ENCODE results near the gene SMIM43.
A peak's percentile ranks its signal among the peaks of the same experiment; 100 is the strongest.
"Not testable (repeated sequence)": the region's sequence is repeated elsewhere in the genome, so short reads cannot be mapped to it uniquely, and the experiment has no call there.

The SMIM43 gene

GRCh38 chr4:121733942-121734341, 31.0 kb downstream of the SMIM43 start:
- no peak for DNase-seq

- DNase-seq: not testable (repeated sequence)
These were observed 35.2 kb downstream of the SMIM43 start for GRCh38 chr4:121729753-121730152.

- DNase-seq: no peak
These were observed 36.2 kb downstream of the SMIM43 start for GRCh38 chr4:121728798-121729226.

GRCh38 chr4:121728066-121728465, 36.9 kb downstream of the SMIM43 start:
- no peak for DNase-seq

GRCh38 chr4:121726642-121727268, 38.2 kb downstream of the SMIM43 start:
- peak; percentile 6 to 47 for DNase-seq

- DNase-seq: no peak
These were observed 40.3 kb downstream of the SMIM43 start for GRCh38 chr4:121724671-121725070.

DNA sequence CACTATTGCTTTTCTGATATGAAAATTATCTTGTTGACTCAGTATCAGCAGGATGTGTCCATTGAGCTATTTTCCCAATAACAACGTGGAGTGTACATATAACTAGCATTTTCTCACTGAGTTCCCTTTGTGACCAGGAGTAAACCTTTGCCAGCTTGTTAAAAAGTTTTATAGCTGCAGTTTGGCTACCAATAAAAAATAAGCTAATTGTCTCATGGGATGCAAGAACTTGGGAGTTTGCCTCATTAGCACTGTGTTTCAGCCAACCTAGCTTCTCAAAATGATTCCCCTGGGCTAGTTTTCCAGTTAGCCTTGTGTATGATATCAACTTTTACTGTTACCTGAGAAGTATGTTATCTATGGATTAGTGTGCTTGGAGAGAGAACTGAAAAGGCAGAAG, 43.3 kb downstream of the SMIM43 start:
- DNase-seq: peak in 1 of 2 experiments; percentile 28

DNA sequence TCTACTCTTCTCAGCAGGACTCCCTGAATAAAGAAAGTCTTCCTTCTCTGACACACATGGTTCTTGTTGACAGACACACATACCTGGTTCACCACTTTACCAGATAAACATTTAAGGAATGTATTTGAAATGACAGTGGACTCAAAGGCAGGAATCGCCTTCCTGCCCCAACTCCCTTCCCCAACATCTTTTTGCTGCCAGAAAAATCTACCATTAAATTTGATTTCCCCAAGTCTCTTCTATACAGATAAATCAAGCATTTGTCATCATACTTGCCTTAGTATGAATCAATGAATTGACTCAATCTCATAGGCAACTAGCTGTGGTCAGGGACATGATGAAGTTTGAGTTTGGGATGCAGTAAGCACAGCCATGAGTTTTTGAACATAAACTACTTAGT, 44.9 kb downstream of the SMIM43 start:
- no peak for DNase-seq

DNA sequence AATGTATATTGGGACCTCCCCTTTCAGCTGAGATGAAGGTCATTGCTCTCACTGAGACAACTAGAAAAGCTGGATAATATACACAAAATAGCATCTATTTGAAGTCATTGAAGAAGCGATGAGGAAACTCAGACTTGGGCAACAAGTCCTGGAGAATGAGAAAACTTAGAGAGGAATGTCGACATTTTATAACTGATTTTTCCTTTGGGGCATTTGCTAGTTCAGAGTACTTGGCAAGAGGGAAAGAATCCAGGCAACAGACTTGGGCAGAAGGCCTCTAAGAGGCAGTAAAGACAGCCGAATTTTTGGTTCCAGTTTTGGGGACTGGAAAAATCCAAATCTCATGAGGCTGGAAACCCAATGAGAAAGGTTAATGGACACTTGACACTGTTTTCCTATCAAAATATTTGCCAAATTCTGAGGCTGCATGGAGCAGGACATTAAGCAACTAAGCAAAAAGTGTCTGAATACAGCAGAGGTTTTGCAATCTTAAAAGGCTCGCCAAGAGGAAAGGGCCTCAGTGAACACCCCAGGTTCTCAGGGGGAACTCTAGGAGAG, 47.2 kb downstream of the SMIM43 start:
- no peak for DNase-seq

DNA sequence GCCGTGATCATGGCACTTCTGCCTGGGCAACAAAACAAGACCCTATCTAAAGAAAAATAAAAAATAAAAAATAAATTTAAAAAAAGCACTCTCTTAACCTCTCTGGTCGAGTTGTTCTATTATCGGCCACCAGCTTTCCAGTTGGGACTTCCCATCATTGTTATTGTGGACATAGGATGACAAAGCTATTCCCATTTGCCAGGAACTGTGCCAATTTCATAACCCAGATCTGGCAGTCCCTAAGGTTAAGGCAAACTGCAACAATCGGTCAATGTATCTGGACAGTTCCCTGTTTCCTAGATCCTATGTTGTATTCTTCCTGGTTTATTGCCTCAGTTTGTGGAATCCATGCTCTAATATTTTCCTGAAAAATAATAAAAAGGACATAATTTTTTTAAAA, 50.4 kb downstream of the SMIM43 start:
- no peak for DNase-seq

GRCh38 chr4:121712783-121713182, 52.2 kb downstream of the SMIM43 start:
- DNase-seq: no peak

- DNase-seq: no peak
These were observed 52.8 kb downstream of the SMIM43 start for GRCh38 chr4:121712001-121712651.

- no peak for DNase-seq
These were observed 53.5 kb downstream of the SMIM43 start for GRCh38 chr4:121711263-121712000.

DNA sequence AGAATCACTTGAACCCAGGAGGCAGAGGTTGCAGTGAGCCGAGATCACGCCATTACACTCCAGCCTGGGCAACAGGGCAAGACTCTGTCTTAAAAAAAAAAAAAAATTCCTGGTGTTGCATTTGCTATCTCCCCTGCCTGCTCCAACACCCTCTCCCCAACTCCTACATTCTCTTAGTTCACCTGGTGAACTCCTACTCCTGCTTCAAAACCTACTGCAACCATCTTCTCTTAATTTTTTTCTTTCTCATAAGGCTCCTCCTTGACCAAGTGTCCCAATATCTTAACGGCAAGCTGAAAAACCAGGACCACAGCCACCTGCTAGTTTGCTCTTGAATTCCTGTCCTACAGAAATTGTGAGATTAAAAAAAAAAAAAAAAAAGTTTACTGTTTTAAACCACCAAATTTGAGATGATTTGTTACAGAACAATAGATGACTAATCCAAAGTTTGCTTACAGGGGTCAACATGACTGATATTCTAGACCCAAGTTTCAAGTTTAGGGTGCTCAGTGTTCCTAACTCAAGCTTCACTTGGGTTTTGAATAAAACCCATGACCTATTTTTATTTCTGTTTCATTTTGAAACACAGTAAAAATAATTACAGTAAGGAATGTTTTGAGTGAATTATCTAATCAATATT, 55.1 kb downstream of the SMIM43 start:
- no peak for DNase-seq
